D721Med (cell line): Measurements from ENCODE around the gene BCORL1.

Source experiments
- DNase-seq: peaks from one replicate; pipeline ENCODE4 v3.0.0; 2011; ENCODE audit warnings: low spot score; ENCODE audit not compliant: insufficient read length
- FAIRE-seq: peaks from 2 replicates; lab custom pipeline; 2011; peaks lifted over from hg19 to GRCh38; lab: Jason Lieb, UNC
- TF ChIP-seq, protein P1 (sequence below): IDR thresholded peaks from 2 replicates; pipeline ENCODE4 v1.5.1; 2012; ENCODE audit warnings: mild to moderate bottlenecking, control low read depth; ENCODE audit not compliant: insufficient read depth; ENCODE audit errors: missing control alignments

The BCORL1 gene

DNA sequence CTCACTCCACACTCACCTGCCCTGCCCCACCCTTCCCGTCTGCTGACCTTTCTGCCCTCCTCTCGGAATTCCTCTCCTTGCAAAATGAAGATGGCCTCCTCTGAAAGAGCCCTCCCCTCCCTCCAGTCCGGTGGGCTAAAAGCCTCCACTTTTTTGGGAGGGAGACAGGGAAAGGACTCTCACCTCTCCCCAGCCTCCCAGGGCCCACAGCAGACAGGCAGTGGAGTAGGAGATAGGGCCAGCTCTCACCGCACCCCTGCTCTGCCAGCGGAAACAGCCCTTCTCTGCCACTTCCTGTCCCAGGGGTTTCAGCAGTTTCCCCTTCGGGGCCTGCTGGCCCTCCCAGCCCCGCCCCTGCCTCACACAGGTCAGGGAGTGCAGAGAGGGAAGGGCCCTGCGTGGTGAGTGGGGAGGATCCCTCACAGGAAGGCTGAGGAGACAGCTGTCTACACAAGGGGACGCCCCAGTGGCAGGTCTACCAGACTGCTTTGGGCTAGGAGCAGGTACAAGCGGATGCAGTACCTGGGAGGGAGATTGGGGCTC, 109.6 kb downstream of the BCORL1 start:
- TF ChIP-seq, protein P1, sequence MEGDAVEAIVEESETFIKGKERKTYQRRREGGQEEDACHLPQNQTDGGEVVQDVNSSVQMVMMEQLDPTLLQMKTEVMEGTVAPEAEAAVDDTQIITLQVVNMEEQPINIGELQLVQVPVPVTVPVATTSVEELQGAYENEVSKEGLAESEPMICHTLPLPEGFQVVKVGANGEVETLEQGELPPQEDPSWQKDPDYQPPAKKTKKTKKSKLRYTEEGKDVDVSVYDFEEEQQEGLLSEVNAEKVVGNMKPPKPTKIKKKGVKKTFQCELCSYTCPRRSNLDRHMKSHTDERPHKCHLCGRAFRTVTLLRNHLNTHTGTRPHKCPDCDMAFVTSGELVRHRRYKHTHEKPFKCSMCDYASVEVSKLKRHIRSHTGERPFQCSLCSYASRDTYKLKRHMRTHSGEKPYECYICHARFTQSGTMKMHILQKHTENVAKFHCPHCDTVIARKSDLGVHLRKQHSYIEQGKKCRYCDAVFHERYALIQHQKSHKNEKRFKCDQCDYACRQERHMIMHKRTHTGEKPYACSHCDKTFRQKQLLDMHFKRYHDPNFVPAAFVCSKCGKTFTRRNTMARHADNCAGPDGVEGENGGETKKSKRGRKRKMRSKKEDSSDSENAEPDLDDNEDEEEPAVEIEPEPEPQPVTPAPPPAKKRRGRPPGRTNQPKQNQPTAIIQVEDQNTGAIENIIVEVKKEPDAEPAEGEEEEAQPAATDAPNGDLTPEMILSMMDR: no peak
- DNase-seq: no peak
- no peak for FAIRE-seq

GRCh38 chrX:130093271-130093670, 110.8 kb downstream of the BCORL1 start:
- DNase-seq (no peak), FAIRE-seq (no peak)
- TF ChIP-seq, protein P1: no peak

- FAIRE-seq: no peak
- DNase-seq: no peak
- TF ChIP-seq, protein P1: no peak
Observed at GRCh38 chrX:130094696-130095095, 112.3 kb downstream of the BCORL1 start.

GRCh38 chrX:130095249-130096030, 113.0 kb downstream of the BCORL1 start:
- no peak for DNase-seq
- FAIRE-seq: no peak
- TF ChIP-seq, protein P1: no peak

DNA sequence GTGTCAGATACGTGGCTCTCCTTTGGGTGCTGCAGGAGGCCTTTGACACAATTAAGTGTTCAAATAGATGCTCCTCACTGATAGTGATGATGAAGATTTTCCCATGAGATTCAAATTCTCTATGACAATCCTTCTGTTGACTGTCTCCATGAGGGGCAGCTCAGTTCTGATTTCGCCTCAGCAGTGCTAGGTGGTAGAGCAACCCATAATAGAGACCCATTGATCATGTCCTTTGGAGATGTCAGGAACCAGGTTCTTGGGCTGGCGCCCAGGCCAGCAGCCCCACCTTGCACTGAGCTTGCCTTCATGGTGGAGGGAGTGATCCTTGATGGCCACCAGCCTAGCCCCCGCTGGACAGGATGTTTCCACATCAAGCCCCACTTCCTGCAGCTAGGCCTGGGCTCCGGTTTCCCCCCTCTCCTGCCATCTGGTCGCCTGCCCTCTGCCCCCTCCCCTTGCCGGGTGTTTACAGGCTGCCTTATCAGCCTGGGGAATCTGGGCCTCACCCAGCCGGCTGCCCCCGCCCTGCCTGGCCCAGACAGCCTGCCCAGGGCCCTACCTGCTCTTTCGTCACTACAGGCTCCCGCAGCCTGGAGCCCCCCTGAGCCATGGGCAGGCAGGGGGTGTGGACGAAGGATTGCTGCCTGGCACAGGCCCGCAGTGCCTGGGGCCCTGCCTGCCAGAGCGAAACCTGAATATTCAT, 115.2 kb downstream of the BCORL1 start:
- FAIRE-seq (no peak), DNase-seq (no peak)
- TF ChIP-seq, protein P1: no peak

DNA sequence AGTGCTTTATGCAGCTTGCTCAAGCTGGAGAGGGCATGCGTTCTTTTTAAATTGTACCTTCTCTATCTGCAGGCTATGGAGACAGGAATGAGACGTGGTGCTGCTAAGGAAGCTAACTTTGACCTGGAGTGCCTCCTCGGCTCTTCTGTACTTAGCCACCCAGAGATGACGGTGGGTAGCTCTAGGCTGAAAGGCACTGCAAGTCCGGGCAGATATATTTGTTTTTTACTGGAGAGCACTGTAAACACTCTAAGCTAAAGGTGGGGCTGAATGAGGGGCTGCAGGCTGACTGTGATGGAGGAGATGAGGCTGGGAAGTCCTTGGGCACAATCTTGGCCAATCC, 115.7 kb downstream of the BCORL1 start:
- no peak for DNase-seq
- TF ChIP-seq, protein P1: no peak
- FAIRE-seq: no peak

DNA sequence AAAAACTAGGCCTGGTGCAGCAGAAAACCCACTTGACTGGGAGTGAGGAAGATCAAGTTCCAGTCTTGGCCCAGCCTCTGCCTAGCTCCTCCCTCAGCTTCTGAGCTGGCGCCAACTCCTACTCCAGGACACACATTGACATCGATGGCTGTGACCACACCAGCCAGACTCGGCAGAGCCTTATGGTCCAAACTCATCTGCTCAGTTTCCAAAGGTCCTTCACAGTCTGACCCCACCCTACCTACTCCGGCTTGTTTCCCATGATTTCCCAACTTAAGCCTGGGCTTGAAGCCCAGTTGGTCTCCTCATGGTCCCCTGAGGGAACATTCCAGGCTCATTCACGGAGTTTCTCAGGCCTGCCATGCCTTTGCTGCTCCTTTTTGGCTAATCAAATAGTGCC, 117.7 kb downstream of the BCORL1 start:
- no peak for FAIRE-seq
- no peak for DNase-seq
- TF ChIP-seq, protein P1: no peak
